GM08714 (cell line): ENCODE data around the gene PDE4A.

Source experiments
- H3K4me3 ChIP-seq: fragments of 200-500 bp; sonication (Bioruptor generic); 2 replicates; pipeline ENCODE4 v1.5.1; 2014; ENCODE audit warnings: mild to moderate bottlenecking, low read length, inconsistent platforms
- ZNF274 ChIP-seq: IDR thresholded peaks from 2 replicates; pipeline ENCODE4 v1.6.1; 2012; ENCODE audit warnings: mild to moderate bottlenecking, low read depth, low read length

PDE4A gene

DNA sequence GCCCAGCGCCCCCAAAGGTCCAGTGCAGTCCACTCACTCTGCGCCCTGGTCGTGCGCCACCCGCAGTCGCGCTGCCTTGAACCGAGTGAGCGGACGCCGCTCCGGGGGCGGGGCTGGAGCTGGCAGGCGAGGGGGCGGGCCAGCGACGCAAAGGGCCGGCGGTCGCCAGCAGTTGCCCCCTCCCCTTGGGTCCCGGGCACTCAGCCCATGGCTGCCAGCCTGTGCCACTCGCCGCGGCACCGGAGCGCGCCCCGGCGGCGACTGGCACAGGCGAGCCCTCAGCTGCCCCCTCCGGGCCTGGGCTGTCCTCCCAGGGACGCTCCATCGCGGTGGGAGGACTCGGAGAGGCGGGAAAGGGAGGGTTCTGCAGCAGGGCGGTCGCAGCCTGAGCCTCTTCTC, 97.0 kb downstream of the PDE4A start, which contains the start of gene S1PR5:
TSS of gene S1PR5 (minus strand) at position 87 of the 399 bp plus-strand sequence. CDS start 2,436 bp downstream, outside the sequence.
- no peak for TF ChIP-seq ZNF274
- no peak within 1 kb of the TSS for H3K4me3 ChIP-seq

DNA sequence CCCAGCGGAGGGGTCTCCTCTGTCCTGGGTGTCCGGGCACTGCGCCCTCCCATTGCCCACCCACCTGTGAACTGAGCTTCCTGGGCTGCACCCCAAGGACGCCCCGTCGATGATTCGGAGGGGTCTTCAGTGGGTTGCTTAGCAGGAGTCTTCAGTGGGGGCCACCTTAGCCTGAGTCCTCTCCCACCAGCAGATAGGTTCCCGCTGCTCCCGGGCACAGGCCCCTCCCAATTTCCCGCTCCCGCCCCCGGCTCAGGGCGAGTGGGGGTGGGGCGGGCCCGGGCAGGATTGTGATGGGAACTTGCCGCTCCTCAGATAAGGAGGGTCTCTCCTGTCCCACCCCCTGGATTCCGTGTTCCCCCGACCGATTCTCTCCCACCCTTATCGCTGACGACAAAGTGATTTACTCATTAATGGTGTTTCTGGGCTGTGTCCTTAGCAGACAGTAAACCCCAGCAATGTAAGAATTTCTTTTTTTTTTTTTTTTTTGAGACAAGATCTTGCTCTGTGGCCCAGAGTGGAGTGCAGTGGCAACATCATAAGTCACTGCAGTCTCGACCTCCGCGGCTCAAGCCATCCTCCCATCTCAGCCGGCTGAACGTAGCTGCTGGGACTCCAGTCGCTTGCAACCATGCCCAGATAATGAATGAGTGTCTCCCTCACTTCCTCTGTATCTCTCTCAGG, 97.6 kb downstream of the PDE4A start:
- H3K4me3 ChIP-seq: no peak overlapping the region

GRCh38 chr19:10518444-10519361, 98.4 kb downstream of the PDE4A start:
- no peak for TF ChIP-seq ZNF274
- H3K4me3 ChIP-seq: no peak overlapping the region

More for the DNA sequence above, 97.6 kb downstream of the PDE4A start:
- no peak for TF ChIP-seq ZNF274
